Osteocyte (in vitro differentiated cells): Measurements from ENCODE around the gene UMAD1. TPM values are rescaled to one million over a fixed set of nuclear protein-coding genes. Genes with fewer than 3 reads are reported as not detected.

Experiments
- DNase-seq: peaks from one replicate; pipeline ENCODE4 v3.0.0; 2021; ENCODE audit warnings: mixed read lengths; ENCODE audit not compliant: unreplicated experiment; ENCODE audit errors: extremely low spot score
- H3K27ac Mint-ChIP-seq: one replicate; pipeline ENCODE4 v1.8.0; 2021; ENCODE audit warnings: mild to moderate bottlenecking, mixed read lengths; ENCODE audit not compliant: unreplicated experiment
- H3K27me3 Mint-ChIP-seq: one replicate; pipeline ENCODE4 v1.8.0; 2021; ENCODE audit warnings: mixed read lengths; ENCODE audit not compliant: unreplicated experiment
- H3K36me3 Mint-ChIP-seq: one replicate; pipeline ENCODE4 v1.8.0; 2021; ENCODE audit warnings: mixed read lengths; ENCODE audit not compliant: unreplicated experiment
- H3K4me1 Mint-ChIP-seq: one replicate; pipeline ENCODE4 v1.8.0; 2021; ENCODE audit warnings: mixed read lengths; ENCODE audit not compliant: unreplicated experiment
- H3K4me3 Mint-ChIP-seq: one replicate; pipeline ENCODE4 v1.8.0; 2021; ENCODE audit warnings: mild to moderate bottlenecking, moderate library complexity, mixed read lengths; ENCODE audit not compliant: unreplicated experiment
- H3K9me3 Mint-ChIP-seq: one replicate; pipeline ENCODE4 v1.8.0; 2021; ENCODE audit warnings: mixed read lengths; ENCODE audit not compliant: unreplicated experiment
- total RNA-seq: library from RNA; stranded (reverse); gene quantifications from 2 replicates; pipeline ENCODE4 v1.2.1, GENCODE V29; 2021
- TF ChIP-seq, protein P1 (sequence below): fragments of 200-600 bp; sonication (generic); IDR thresholded peaks from 2 replicates; pipeline ENCODE4 v1.5.0; 2021; ENCODE audit warnings: antibody characterized with exemption, mild to moderate bottlenecking, moderate library complexity

The UMAD1 gene
- total RNA-seq, 1 donor from 2014 or later, result 10.9 TPM

DNA sequence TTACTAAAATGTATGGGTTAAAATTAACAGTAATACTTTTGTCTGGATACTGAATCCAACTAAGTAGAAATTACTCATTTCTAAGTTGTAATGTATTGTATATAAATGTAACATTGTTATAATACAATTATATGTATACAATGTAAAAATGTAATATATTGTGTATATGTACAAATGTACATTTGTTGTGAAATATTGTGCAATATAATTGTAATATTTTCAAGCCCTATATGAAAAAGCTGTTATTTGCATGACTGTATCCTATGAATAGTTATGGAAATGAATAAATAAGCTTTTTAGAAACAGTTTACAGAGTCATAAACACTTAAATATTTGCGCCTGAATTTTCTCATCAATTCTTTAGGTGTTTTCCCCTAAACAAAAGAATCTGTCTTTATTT, 20.3 kb upstream of the UMAD1 start:
- Mint-ChIP-seq H3K9me3 (no peaks in the 10 kb centered on the region), H3K36me3 (no peaks in the 10 kb centered on the region), H3K4me1 (no peaks in the 10 kb centered on the region), H3K27me3 (no peaks in the 10 kb centered on the region), H3K27ac (no peak overlapping the region), H3K4me3 (no peak overlapping the region)
- DNase-seq, result no peak
- TF ChIP-seq, protein P1, sequence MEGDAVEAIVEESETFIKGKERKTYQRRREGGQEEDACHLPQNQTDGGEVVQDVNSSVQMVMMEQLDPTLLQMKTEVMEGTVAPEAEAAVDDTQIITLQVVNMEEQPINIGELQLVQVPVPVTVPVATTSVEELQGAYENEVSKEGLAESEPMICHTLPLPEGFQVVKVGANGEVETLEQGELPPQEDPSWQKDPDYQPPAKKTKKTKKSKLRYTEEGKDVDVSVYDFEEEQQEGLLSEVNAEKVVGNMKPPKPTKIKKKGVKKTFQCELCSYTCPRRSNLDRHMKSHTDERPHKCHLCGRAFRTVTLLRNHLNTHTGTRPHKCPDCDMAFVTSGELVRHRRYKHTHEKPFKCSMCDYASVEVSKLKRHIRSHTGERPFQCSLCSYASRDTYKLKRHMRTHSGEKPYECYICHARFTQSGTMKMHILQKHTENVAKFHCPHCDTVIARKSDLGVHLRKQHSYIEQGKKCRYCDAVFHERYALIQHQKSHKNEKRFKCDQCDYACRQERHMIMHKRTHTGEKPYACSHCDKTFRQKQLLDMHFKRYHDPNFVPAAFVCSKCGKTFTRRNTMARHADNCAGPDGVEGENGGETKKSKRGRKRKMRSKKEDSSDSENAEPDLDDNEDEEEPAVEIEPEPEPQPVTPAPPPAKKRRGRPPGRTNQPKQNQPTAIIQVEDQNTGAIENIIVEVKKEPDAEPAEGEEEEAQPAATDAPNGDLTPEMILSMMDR, result no peak

DNA sequence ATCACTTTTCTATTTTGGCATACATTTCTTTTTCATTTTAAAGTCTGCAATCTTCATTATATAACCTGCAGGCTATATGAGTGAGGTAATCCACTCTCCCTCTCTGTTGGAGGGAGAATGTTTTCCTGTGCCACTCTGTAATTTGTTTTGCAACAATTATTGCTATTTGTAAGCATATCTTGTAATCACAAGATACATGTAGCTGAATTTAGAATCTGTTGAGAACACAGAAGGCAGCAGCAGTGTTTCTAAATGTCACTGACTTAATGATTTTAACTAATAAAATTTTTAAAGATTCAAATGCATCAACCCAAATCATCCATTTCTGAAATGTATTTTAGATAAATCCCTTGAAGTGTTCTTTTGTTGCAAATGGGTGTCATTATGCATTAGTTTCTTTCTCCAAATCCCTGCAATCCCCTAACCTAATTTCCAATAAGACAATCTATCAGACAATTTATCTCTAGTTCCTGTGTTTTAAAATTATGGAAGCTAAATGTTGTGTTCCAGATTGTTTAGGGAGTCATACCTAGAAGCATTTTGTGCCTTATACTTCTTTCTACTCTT, 19.8 kb upstream of the UMAD1 start:
- no peaks in the 10 kb centered on the region for H3K36me3 Mint-ChIP-seq
- no peaks in the 10 kb centered on the region for H3K4me1 Mint-ChIP-seq
- no peak for DNase-seq
- no peaks in the 10 kb centered on the region for H3K9me3 Mint-ChIP-seq
- H3K4me3 Mint-ChIP-seq, result no peak overlapping the region
- no peak overlapping the region for H3K27ac Mint-ChIP-seq
- H3K27me3 Mint-ChIP-seq, result no peaks in the 10 kb centered on the region
- TF ChIP-seq, protein P1, result no peak

DNA sequence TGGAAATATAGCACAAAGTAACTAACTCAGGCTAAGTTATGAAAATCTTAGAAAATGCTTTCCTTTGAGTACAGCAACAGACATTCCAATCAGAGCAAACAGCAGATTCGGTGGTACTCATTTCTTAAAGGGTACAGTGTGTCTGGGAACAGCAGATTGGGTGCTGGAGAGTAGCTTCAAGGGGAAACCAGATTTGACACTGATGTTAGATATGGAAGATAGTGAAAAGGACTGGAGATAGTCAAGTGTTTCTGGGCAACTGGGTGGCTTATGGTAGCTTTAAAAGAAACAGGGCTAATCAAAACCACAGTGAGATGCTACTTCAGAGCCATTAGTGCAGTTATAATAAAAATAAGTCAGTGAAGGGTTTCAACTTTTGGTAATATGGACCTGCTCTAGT, 12.1 kb upstream of the UMAD1 start:
- H3K4me1 Mint-ChIP-seq, result no peaks in the 10 kb centered on the region
- no peak for DNase-seq
- H3K36me3 Mint-ChIP-seq, result no peaks in the 10 kb centered on the region
- TF ChIP-seq, protein P1, result no peak
- no peak overlapping the region for H3K27ac Mint-ChIP-seq
- H3K4me3 Mint-ChIP-seq, result no peak overlapping the region
- peaks cover 2% of the 10 kb centered on the region for H3K27me3 Mint-ChIP-seq
- H3K9me3 Mint-ChIP-seq, result peaks cover 11% of the 10 kb centered on the region

DNA sequence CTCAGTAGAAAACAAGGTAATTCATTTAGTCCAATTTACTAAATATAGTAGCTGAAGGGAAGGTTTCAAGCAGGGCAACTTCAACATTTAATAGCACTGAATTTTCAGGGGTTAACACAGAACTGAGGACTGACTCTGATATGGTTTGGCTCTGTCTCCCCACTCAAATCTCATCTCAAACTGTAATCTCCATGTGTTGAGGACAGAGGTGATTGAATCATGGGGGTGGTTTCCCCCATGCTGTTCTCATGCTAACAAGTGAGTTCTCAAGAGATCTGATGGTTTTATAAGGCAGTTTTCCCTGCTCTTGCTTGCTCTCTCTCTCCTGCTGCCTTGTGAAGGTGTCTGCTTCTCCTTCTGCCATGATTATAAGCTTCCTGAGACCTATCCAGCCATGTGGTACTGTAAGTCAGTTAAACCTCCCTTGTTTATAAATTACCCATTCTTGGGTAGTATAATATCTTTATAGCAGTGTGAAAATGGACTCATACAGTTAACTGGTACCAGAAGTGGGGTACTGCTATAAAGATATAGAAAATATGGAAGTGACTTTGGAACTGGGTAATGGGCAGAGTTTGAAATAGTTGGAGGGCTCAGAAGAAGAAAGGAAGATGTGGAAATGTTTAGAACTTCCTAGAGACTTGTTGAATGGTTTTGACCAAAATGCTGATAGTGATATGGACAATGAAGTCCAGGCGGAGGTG, 9.8 kb upstream of the UMAD1 start:
- peaks cover 2% of the 10 kb centered on the region for H3K27me3 Mint-ChIP-seq
- peaks cover 10% of the 10 kb centered on the region for H3K9me3 Mint-ChIP-seq
- no peaks in the 10 kb centered on the region for H3K36me3 Mint-ChIP-seq

DNA sequence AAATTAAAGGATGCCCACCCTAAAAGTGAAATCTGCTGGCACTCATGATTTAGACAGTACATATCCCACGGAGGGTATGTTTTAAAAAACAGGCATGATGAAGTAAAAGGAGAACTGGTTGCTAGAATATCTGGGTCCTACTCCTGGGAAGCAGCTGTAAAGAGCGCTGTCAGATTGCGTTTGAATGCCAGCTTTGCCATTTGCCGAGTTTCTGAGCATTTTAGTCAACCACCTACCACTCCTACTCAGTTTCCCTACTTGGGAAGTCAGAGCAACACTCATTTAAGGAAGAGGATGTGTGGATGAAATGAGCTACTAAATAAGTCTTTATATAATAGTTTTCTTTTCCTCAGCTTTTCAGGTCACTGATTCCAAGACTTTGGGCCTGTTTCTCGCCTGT, 1.1 kb upstream of the UMAD1 start:
- Mint-ChIP-seq H3K27me3 (no peaks in the 10 kb centered on the region), H3K27ac (peak overlapping the region; percentile 96), H3K9me3 (no peaks in the 10 kb centered on the region), H3K36me3 (peaks cover 4% of the 10 kb centered on the region), H3K4me1 (peaks cover 19% of the 10 kb centered on the region), H3K4me3 (peak overlapping the region; percentile 94)
- TF ChIP-seq, protein P1, result no peak
- no peak for DNase-seq

More for the DNA sequence above, 9.8 kb upstream of the UMAD1 start:
- TF ChIP-seq, protein P1, result no peak
- no peak for DNase-seq
- no peak overlapping the region for H3K4me3 Mint-ChIP-seq
- H3K4me1 Mint-ChIP-seq, result no peaks in the 10 kb centered on the region
- H3K27ac Mint-ChIP-seq, result no peak overlapping the region
